ENCODE data around the gene PSMD2. TPM values are rescaled to one million over a fixed set of nuclear protein-coding genes. Genes with fewer than 3 reads are reported as not detected.

PSMD2 gene
- total RNA-seq, 1 experiment from 2014 or later: 344 TPM

DNA sequence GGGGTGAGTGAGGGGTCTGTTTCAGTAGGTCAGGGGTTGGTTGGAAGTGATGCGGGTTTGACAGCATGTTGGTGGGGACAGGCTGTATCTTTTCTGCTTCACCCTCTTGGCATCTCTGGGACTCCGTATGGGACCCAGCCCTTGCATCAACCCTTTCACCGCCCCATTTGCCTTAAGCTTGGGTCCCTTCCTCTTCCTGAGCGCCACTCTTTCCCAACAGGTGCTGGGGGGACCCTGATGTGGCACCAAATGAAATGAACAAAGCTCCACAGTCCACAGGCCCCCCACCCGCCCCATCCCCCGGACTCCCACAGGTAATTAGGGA is 16.5 kb downstream of the PSMD2 start:
- Mint-ChIP-seq H3K27me3 (ENCODE audit: low read depth) (no peaks in the 10 kb centered on the region), H3K4me1 (peaks cover 26 to 27% of the 10 kb centered on the region in 2 experiments), H3K36me3 (ENCODE audit: insufficient read depth in 1 of 3, low read depth in 3 of 3) (peaks cover 24 to 46% (median 33%) of the 10 kb centered on the region in 3 experiments; a peak in 6 of 7 replicates), H3K4me3 (peak overlapping the region; percentile 87 to 93), H3K9me3 (no peaks in the 10 kb centered on the region), H3K27ac (peak overlapping the region in 2 of 3 experiments; percentile 55 to 96; a peak in 3 of 7 replicates)
- Histone ChIP-seq H3K23ac (ENCODE audit: insufficient read length, low read depth, low read length) (no peak overlapping the region), H2BK12ac (ENCODE audit: insufficient read length, low read depth, low read length) (no peak overlapping the region), H3K56ac (ENCODE audit: insufficient read length, low read depth, low read length) (no peak overlapping the region), H2BK120ac (ENCODE audit: low read depth, low read length, poor library complexity, severe bottlenecking) (no peak overlapping the region), H3K23me2 (ENCODE audit: insufficient read length, low read depth, low read length, poor library complexity, severe bottlenecking) (peaks cover 10% of the 10 kb centered on the region), H3K9ac (ENCODE audit: extremely low read depth, insufficient read length, low read length) (peak overlapping the region; percentile 85), H2BK5ac (ENCODE audit: insufficient read length, low read length) (no peak overlapping the region), H3K14ac (ENCODE audit: insufficient read depth, low read length) (peak overlapping the region; percentile 68), H2AK5ac (ENCODE audit: insufficient read length, low read length) (no peak overlapping the region), H3K79me2 (ENCODE audit: insufficient read depth, low read length) (peaks cover 42% of the 10 kb centered on the region), H2BK15ac (ENCODE audit: low read depth, low read length) (no peak overlapping the region), H4K91ac (ENCODE audit: insufficient read length, low read depth, low read length) (no peak overlapping the region), H4K8ac (replicated peaks; ENCODE audit: insufficient read length, low read depth, low read length) (no peak overlapping the region), H3K18ac (ENCODE audit: insufficient read length, low read depth, low read length) (no peak overlapping the region), H3K79me1 (ENCODE audit: insufficient read depth, low read depth, low read length, poor library complexity, severe bottlenecking) (peaks cover 6% of the 10 kb centered on the region), H4K5ac (ENCODE audit: insufficient read length, low read depth, low read length) (no peak overlapping the region), H4K20me1 (ENCODE audit: control insufficient read depth, insufficient read depth, insufficient read length) (no peaks in the 10 kb centered on the region), H2AFZ (ENCODE audit: low read length) (no peak overlapping the region), H3K9me3 (ENCODE audit: control insufficient read depth, low read depth, low read length) (no peaks in the 10 kb centered on the region), H3K4me2 (ENCODE audit: insufficient read depth, insufficient read length, low read length) (peak overlapping the region; percentile 97), H3K27me3 (ENCODE audit: insufficient read depth, low read length) (no peaks in the 10 kb centered on the region), H3K4me1 (ENCODE audit: insufficient read depth, low read length) (peaks cover 8% of the 10 kb centered on the region; the same call in 1 of the 2 replicates), H3T11ph (ENCODE audit: low read length) (no peak overlapping the region), H3K4ac (ENCODE audit: low read depth, low read length) (no peak overlapping the region), H3K27ac (ENCODE audit: insufficient read length, low read depth, low read length) (no peak overlapping the region), H2BK20ac (ENCODE audit: low read depth, low read length, poor library complexity, severe bottlenecking) (no peak overlapping the region)
- WGBS (ENCODE audit: extremely low coverage, insufficient read length, low lambda C conversion rate): no CpG with 5 or more reads among the region's 6 CpGs
- no peak for TF ChIP-seq CTCF (conservative IDR thresholded peaks at IDR 0.05)
- no peak for DNase-seq
